HepG2 (cell line): ENCODE results near the gene FBLIM1. TPM values are rescaled to one million over a fixed set of nuclear protein-coding genes. Genes with fewer than 3 reads are reported as not detected.

Experiments used
- ELF4 ChIP-seq: sonication (generic); formaldehyde crosslinking; IDR thresholded peaks from 2 replicates; pipeline ENCODE4 v1.5.0; 2020; ENCODE audit warnings: missing genetic modification reagents, mild to moderate bottlenecking, moderate library complexity, borderline replicate concordance
- GLI4 ChIP-seq: sonication (generic); formaldehyde crosslinking; IDR thresholded peaks from 2 replicates; pipeline ENCODE4 v1.5.1; 2020; ENCODE audit warnings: missing genetic modification reagents, mild to moderate bottlenecking, moderate library complexity, borderline replicate concordance
- HNRNPL ChIP-seq: fragments of 200-400 bp; formaldehyde crosslinking; IDR thresholded peaks from 2 replicates; pipeline ENCODE4 v1.6.1; 2017; ENCODE audit warnings: mild to moderate bottlenecking, low read depth, low read length
- MAFG ChIP-seq: sonication (generic); formaldehyde crosslinking; IDR thresholded peaks from 2 replicates; pipeline ENCODE4 v1.5.1; 2020; ENCODE audit warnings: mild to moderate bottlenecking, missing genetic modification reagents
- NRL ChIP-seq: sonication (generic); formaldehyde crosslinking; IDR thresholded peaks from 2 replicates; pipeline ENCODE4 v1.5.0; 2020; ENCODE audit warnings: missing genetic modification reagents, mild to moderate bottlenecking, moderate library complexity, borderline replicate concordance
- PITX1 ChIP-seq: sonication (generic); formaldehyde crosslinking; IDR thresholded peaks from 2 replicates; pipeline ENCODE4 v1.5.1; 2020; ENCODE audit warnings: mild to moderate bottlenecking, missing genetic modification reagents
- SNAPC4 ChIP-seq: sonication (generic); formaldehyde crosslinking; IDR thresholded peaks from 2 replicates; pipeline ENCODE4 v1.4.0; 2020; ENCODE audit warnings: mild to moderate bottlenecking, missing genetic modification reagents
- SRSF1 ChIP-seq: fragments of 200-400 bp; formaldehyde crosslinking; optimal IDR thresholded peaks from 2 replicates; pipeline ENCODE3; 2017; ENCODE audit warnings: mild to moderate bottlenecking, low read depth, low read length, moderate library complexity
- ZBTB7B ChIP-seq: sonication (generic); formaldehyde crosslinking; IDR thresholded peaks from 2 replicates; pipeline ENCODE4 v1.4.0; 2020; ENCODE audit warnings: missing genetic modification reagents
- ZFP82 ChIP-seq: sonication (generic); formaldehyde crosslinking; IDR thresholded peaks from 2 replicates; pipeline ENCODE4 v1.5.1; 2020; ENCODE audit warnings: mild to moderate bottlenecking, missing genetic modification reagents, borderline replicate concordance
- ZMYM2 ChIP-seq: sonication (generic); formaldehyde crosslinking; IDR thresholded peaks from 2 replicates; pipeline ENCODE4 v1.8.0; 2022; ENCODE audit warnings: mild to moderate bottlenecking, missing genetic modification reagents
- ZNF430 ChIP-seq: sonication (generic); formaldehyde crosslinking; IDR thresholded peaks from 2 replicates; pipeline ENCODE4 v1.9.0; 2021; ENCODE audit warnings: mild to moderate bottlenecking, missing genetic modification reagents
- ZNF501 ChIP-seq: sonication (generic); formaldehyde crosslinking; IDR thresholded peaks from 2 replicates; pipeline ENCODE4 v1.5.1; 2020; ENCODE audit warnings: mild to moderate bottlenecking, moderate library complexity, missing genetic modification reagents
- ZNF510 ChIP-seq: sonication (generic); formaldehyde crosslinking; IDR thresholded peaks from 2 replicates; pipeline ENCODE4 v1.4.0; 2020; ENCODE audit warnings: low read depth, mild to moderate bottlenecking, missing genetic modification reagents
- ZNF777 ChIP-seq: sonication (generic); formaldehyde crosslinking; IDR thresholded peaks from 2 replicates; pipeline ENCODE4 v1.4.0; 2020; ENCODE audit warnings: missing genetic modification reagents
- polyA plus RNA-seq, 8 experiments: library from polyadenylated mRNA; depleted of rRNA in 3 of 8; stranded (reverse) in 7 of 8; unstranded in 1 of 8; fragments of >200 nt; fragmentation: Illumina TruSeq in 4 of 8; extraction: Trizol in 4 of 8; gene quantifications; 2 replicates each; pipeline versions ENCODE4 v1.2.1 to v1.2.3, GENCODE V29; 2011 to 2016; ENCODE audit warnings: low read depth in 4 of 8, missing spikeins in 1 of 8, mixed read lengths in 1 of 8; ENCODE audit not compliant: insufficient read depth in 1 of 8
- total RNA-seq, 5 experiments: library from RNA; depleted of rRNA; stranded (reverse); fragments of >200 nt; fragmentation: Illumina TruSeq; extraction: Trizol; gene quantifications; 2 replicates each; pipeline ENCODE4 v1.2.3, GENCODE V29; 2016; ENCODE audit warnings: low read depth in 1 of 5
- TF ChIP-seq, protein P1 (sequence below): sonication (generic); formaldehyde crosslinking; IDR thresholded peaks from 2 replicates; pipeline ENCODE4 v1.8.1; 2022; ENCODE audit warnings: mild to moderate bottlenecking, missing genetic modification reagents
- TF ChIP-seq, protein P2 (sequence below): IDR thresholded peaks from 2 replicates; pipeline ENCODE4 v1.6.1; 2016; ENCODE audit warnings: missing compliant biosample characterization, missing genetic modification reagents, borderline replicate concordance

Gene FBLIM1
- total and polyA plus RNA-seq, 2 of the 13 experiments (the other 11 are each of a cell fraction or from before 2014, with no cell fraction given): 10.6 to 23.0 TPM

DNA sequence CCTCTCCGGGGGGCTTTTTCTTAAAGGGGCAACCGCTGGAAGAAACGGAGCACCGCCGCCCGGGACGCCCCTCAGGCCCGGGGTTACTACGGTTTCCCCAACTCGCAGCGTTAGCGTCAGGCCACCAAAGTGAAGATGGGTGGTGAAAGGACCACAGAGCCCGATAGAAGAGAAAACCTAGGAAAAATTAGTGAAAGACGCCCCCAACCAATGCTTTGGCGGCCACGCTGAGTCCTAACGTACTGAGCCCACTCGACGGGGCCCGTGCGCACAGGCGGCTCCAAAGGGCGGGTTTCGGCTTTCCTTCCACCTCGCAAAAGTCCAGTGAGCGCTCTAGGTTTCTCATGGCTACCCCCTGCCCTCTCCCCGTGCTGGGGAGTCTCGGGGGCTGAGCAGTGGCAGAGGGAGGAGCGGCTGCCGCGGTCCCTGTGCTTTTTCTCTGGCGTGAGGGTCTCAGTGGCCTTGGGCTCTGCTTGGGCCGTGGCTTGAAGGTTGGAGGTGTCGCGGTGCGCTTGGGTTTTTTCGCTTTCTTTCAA, 76.7 kb downstream of the FBLIM1 start (continued):
- TF ChIP-seq SNAPC4 (peak; percentile 28; the same call in 1 of the 2 replicates), ZBTB7B (CRISPR knock-in tag) (0 out of 2 replicates have a peak, but pooled peaks have one; percentile 7), ZFP82 (CRISPR knock-in tag) (0 out of 2 replicates have a peak, but pooled peaks have one; percentile 51), ZNF430 (CRISPR knock-in tag) (peak; percentile 11; the same call in 1 of the 2 replicates), ZNF510 (CRISPR knock-in tag) (0 out of 2 replicates have a peak, but pooled peaks have one; percentile 20), ZNF501 (CRISPR knock-in tag) (0 out of 2 replicates have a peak, but pooled peaks have one; percentile 8), SRSF1 (peak; percentile 28), MAFG (CRISPR knock-in tag) (no peak), ZNF777 (CRISPR knock-in tag) (peak; percentile 64), HNRNPL (peak; percentile 51; the same call in 1 of the 2 replicates), ZMYM2 (CRISPR knock-in tag) (0 out of 2 replicates have a peak, but pooled peaks have one; percentile 13), GLI4 (CRISPR knock-in tag) (peak; percentile 82; the same call in 1 of the 2 replicates), ELF4 (CRISPR knock-in tag) (0 out of 2 replicates have a peak, but pooled peaks have one; percentile 37), NRL (CRISPR knock-in tag) (0 out of 2 replicates have a peak, but pooled peaks have one; percentile 12), PITX1 (CRISPR knock-in tag) (no peak)
- TF ChIP-seq, protein P1, sequence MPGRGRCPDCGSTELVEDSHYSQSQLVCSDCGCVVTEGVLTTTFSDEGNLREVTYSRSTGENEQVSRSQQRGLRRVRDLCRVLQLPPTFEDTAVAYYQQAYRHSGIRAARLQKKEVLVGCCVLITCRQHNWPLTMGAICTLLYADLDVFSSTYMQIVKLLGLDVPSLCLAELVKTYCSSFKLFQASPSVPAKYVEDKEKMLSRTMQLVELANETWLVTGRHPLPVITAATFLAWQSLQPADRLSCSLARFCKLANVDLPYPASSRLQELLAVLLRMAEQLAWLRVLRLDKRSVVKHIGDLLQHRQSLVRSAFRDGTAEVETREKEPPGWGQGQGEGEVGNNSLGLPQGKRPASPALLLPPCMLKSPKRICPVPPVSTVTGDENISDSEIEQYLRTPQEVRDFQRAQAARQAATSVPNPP (CRISPR knock-in tag): no peak
- TF ChIP-seq, protein P2, sequence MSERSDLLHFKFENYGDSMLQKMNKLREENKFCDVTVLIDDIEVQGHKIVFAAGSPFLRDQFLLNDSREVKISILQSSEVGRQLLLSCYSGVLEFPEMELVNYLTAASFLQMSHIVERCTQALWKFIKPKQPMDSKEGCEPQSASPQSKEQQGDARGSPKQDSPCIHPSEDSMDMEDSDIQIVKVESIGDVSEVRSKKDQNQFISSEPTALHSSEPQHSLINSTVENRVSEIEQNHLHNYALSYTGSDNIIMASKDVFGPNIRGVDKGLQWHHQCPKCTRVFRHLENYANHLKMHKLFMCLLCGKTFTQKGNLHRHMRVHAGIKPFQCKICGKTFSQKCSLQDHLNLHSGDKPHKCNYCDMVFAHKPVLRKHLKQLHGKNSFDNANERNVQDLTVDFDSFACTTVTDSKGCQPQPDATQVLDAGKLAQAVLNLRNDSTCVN (CRISPR knock-in tag): 0 out of 2 replicates have a peak, but pooled peaks have one; percentile 5
